Measurements from ENCODE around the gene PSMD11.
A peak's percentile ranks its signal among the peaks of the same experiment; 100 is the strongest.

Gene PSMD11

GRCh38 chr17:32519228-32520103 is 75.2 kb downstream of the PSMD11 start (continued):
- no peak for TF ChIP-seq ZNF624 (tag by site-specific recombination; IDR thresholded peaks at IDR 0.05)
- peak; percentile 77 for TF ChIP-seq ZNF335 (tag by site-specific recombination; conservative IDR thresholded peaks at IDR 0.05)
- peak; percentile 46 for TF ChIP-seq SP7 (tag by site-specific recombination; IDR thresholded peaks at IDR 0.05)
- 0 out of 2 replicates have a peak, but pooled peaks have one; percentile 20 for TF ChIP-seq OSR2 (tag by site-specific recombination; IDR thresholded peaks at IDR 0.05)
- no peak for TF ChIP-seq ZNF558 (tag by site-specific recombination; IDR thresholded peaks at IDR 0.05)
- TF ChIP-seq MYNN (tag by site-specific recombination; IDR thresholded peaks at IDR 0.05; ENCODE audit: borderline replicate concordance), result no peak
- no peak for TF ChIP-seq ZNF639 (tag by site-specific recombination; IDR thresholded peaks at IDR 0.05)
- TF ChIP-seq SP2 (tag by site-specific recombination; IDR thresholded peaks at IDR 0.05), result peak; percentile 54
- peak; percentile 65 for TF ChIP-seq PATZ1 (tag by site-specific recombination; IDR thresholded peaks at IDR 0.05)
- no peak for TF ChIP-seq ZNF521 (tag by site-specific recombination; IDR thresholded peaks at IDR 0.05)
- TF ChIP-seq ZNF398 (tag by site-specific recombination; IDR thresholded peaks at IDR 0.05), result peak; percentile 80
- no peak for TF ChIP-seq ZNF37A (tag by site-specific recombination; IDR thresholded peaks at IDR 0.05)
- TF ChIP-seq ZNF302 (tag by site-specific recombination; IDR thresholded peaks at IDR 0.05; ENCODE audit: low read depth), result no peak
- TF ChIP-seq WT1 (tag by site-specific recombination; IDR thresholded peaks at IDR 0.05), result no peak
- 0 out of 2 replicates have a peak, but pooled peaks have one; percentile 20 for TF ChIP-seq ATF2 (tag by site-specific recombination; IDR thresholded peaks at IDR 0.05; ENCODE audit: low read depth)
- TF ChIP-seq ZNF518A (tag by site-specific recombination; conservative IDR thresholded peaks at IDR 0.05; ENCODE audit: low read depth), result no peak
- TF ChIP-seq ZNF157 (tag by site-specific recombination; IDR thresholded peaks at IDR 0.05), result no peak
- no peak for TF ChIP-seq ZBTB6 (tag by site-specific recombination; IDR thresholded peaks at IDR 0.05)
- TF ChIP-seq ZNF404 (tag by site-specific recombination; IDR thresholded peaks at IDR 0.05), result no peak
- no peak for TF ChIP-seq ZNF785 (tag by site-specific recombination; IDR thresholded peaks at IDR 0.05)
- TF ChIP-seq ZNF292 (tag by site-specific recombination; IDR thresholded peaks at IDR 0.05; ENCODE audit: borderline replicate concordance, low read depth), result no peak
- peak; percentile 31; the same call in 1 of the 2 replicates for TF ChIP-seq ZEB2 (tag by site-specific recombination; IDR thresholded peaks at IDR 0.05)
- no peak for TF ChIP-seq ZNF174 (tag by site-specific recombination; IDR thresholded peaks at IDR 0.05)
- TF ChIP-seq ZNF645 (tag by site-specific recombination; IDR thresholded peaks at IDR 0.05), result no peak
- no peak for TF ChIP-seq ZNF600 (tag by site-specific recombination; IDR thresholded peaks at IDR 0.05)
